ENCODE results near the gene MACROD2. TPM values are rescaled to one million over a fixed set of nuclear protein-coding genes. Genes with fewer than 3 reads are reported as not detected.

Gene MACROD2
- total RNA-seq, 1 donor from 2014 or later: 2.5 TPM

- Mint-ChIP-seq H3K27ac (ENCODE audit: unreplicated experiment) (no peak overlapping the region), H3K9me3 (ENCODE audit: unreplicated experiment) (no peaks in the 10 kb centered on the region), H3K4me1 (ENCODE audit: unreplicated experiment) (peaks cover 25% of the 10 kb centered on the region), H3K36me3 (ENCODE audit: unreplicated experiment) (no peaks in the 10 kb centered on the region), H3K27me3 (ENCODE audit: unreplicated experiment) (no peaks in the 10 kb centered on the region), H3K4me3 (ENCODE audit: unreplicated experiment) (no peak overlapping the region)
- DNase-seq (ENCODE audit: extremely low spot score, unreplicated experiment): no peak
- no peak for TF ChIP-seq CTCF (IDR thresholded peaks at IDR 0.05)
These were observed 1246.4 kb downstream of the MACROD2 start for GRCh38 chr20:15241681-15242080.

- no peaks in the 10 kb centered on the region for H3K9me3 Mint-ChIP-seq (ENCODE audit: unreplicated experiment)
- no peak overlapping the region for H3K27ac Mint-ChIP-seq (ENCODE audit: unreplicated experiment)
- no peak for TF ChIP-seq CTCF (IDR thresholded peaks at IDR 0.05)
- no peak overlapping the region for H3K4me3 Mint-ChIP-seq (ENCODE audit: unreplicated experiment)
- no peaks in the 10 kb centered on the region for H3K27me3 Mint-ChIP-seq (ENCODE audit: unreplicated experiment)
- H3K4me1 Mint-ChIP-seq (ENCODE audit: unreplicated experiment): peaks cover 25% of the 10 kb centered on the region
- no peaks in the 10 kb centered on the region for H3K36me3 Mint-ChIP-seq (ENCODE audit: unreplicated experiment)
- no peak for DNase-seq (ENCODE audit: extremely low spot score, unreplicated experiment)
These were observed 1247.5 kb downstream of the MACROD2 start for GRCh38 chr20:15242773-15243172.

- Mint-ChIP-seq H3K4me1 (ENCODE audit: unreplicated experiment) (peaks cover 11% of the 10 kb centered on the region), H3K27me3 (ENCODE audit: unreplicated experiment) (no peaks in the 10 kb centered on the region), H3K27ac (ENCODE audit: unreplicated experiment) (no peak overlapping the region), H3K36me3 (ENCODE audit: unreplicated experiment) (no peaks in the 10 kb centered on the region), H3K4me3 (ENCODE audit: unreplicated experiment) (no peak overlapping the region), H3K9me3 (ENCODE audit: unreplicated experiment) (no peaks in the 10 kb centered on the region)
- no peak for TF ChIP-seq CTCF (IDR thresholded peaks at IDR 0.05)
- no peak for DNase-seq (ENCODE audit: extremely low spot score, unreplicated experiment)
These were observed 1250.6 kb downstream of the MACROD2 start for GRCh38 chr20:15245896-15246295.

GRCh38 chr20:15248618-15249395 is 1253.5 kb downstream of the MACROD2 start:
- no peak for TF ChIP-seq CTCF (IDR thresholded peaks at IDR 0.05)
- no peak overlapping the region for H3K27ac Mint-ChIP-seq (ENCODE audit: unreplicated experiment)
- H3K9me3 Mint-ChIP-seq (ENCODE audit: unreplicated experiment): no peaks in the 10 kb centered on the region
- no peaks in the 10 kb centered on the region for H3K27me3 Mint-ChIP-seq (ENCODE audit: unreplicated experiment)
- H3K4me1 Mint-ChIP-seq (ENCODE audit: unreplicated experiment): no peaks in the 10 kb centered on the region
- H3K36me3 Mint-ChIP-seq (ENCODE audit: unreplicated experiment): no peaks in the 10 kb centered on the region
- DNase-seq (ENCODE audit: extremely low spot score, unreplicated experiment): no peak
- no peak overlapping the region for H3K4me3 Mint-ChIP-seq (ENCODE audit: unreplicated experiment)

GRCh38 chr20:15251171-15251570 is 1255.9 kb downstream of the MACROD2 start:
- H3K4me3 Mint-ChIP-seq (ENCODE audit: unreplicated experiment): no peak overlapping the region
- H3K27me3 Mint-ChIP-seq (ENCODE audit: unreplicated experiment): peaks cover 3% of the 10 kb centered on the region
- no peak for TF ChIP-seq CTCF (IDR thresholded peaks at IDR 0.05)
- no peak overlapping the region for H3K27ac Mint-ChIP-seq (ENCODE audit: unreplicated experiment)
- no peak for DNase-seq (ENCODE audit: extremely low spot score, unreplicated experiment)
- H3K4me1 Mint-ChIP-seq (ENCODE audit: unreplicated experiment): peaks cover 1% of the 10 kb centered on the region
- H3K36me3 Mint-ChIP-seq (ENCODE audit: unreplicated experiment): no peaks in the 10 kb centered on the region
- H3K9me3 Mint-ChIP-seq (ENCODE audit: unreplicated experiment): no peaks in the 10 kb centered on the region

All from osteocyte (in vitro differentiated cells).